K562 (cell line): ENCODE results near the gene SDCCAG8. TPM values are rescaled to one million over a fixed set of nuclear protein-coding genes. Genes with fewer than 3 reads are reported as not detected.

ENCODE experiments used
- ATAC-seq: fragments of 200-7000 bp; cut with Tn5 transposase; 3 replicates; pipeline ENCODE4 v1.9.1; 2020; ENCODE audit warnings: moderate library complexity
- BruUV-seq: library from RNA; stranded (reverse); fragments of 400-500 nt; replicated peaks from 2 replicates; lab custom pipeline; 2021; lab: Mats Ljungman, UMichigan
- CTCF ChIA-PET: fragments of 300-600 bp; formaldehyde crosslinking; extraction: SDS; loops from one replicate; lab custom pipeline; 2021; ENCODE audit warnings: low intra/inter-chr PET ratio; lab: Yijun Ruan, JAX
- POLR2A ChIA-PET: fragments of 300-600, 350-650 bp; sonication (Branson Sonifier 250); formaldehyde crosslinking; extraction: SDS; loops from one replicate; lab custom pipeline; 2021; ENCODE audit warnings: antibody characterized with exemption, inconsistent platforms; lab: Yijun Ruan, JAX
- DNase-seq, 4 experiments: peaks; one replicate each; pipeline versions ENCODE4 v3.0.0 to v3.0.0-alpha.2; 2011 to 2018; ENCODE audit warnings: low spot score in 3 of 4, mixed read lengths in 3 of 4; ENCODE audit errors: extremely low read depth in 1 of 4
- FAIRE-seq: peaks from 2 replicates; lab custom pipeline; 2011; peaks lifted over from hg19 to GRCh38; lab: Jason Lieb, UNC
- H2AFZ ChIP-seq: 2 replicates; pipeline ENCODE4 v1.6.0; 2011; ENCODE audit warnings: low read depth, low read length, control low read depth, inconsistent platforms
- H3K27ac ChIP-seq: fragments of 200-600 bp; 3 replicates; pipeline ENCODE4 v1.8.0; 2011; ENCODE audit warnings: low read depth, mild to moderate bottlenecking, control low read depth, inconsistent platforms, low read length, moderate library complexity, mixed read lengths; ENCODE audit errors: extremely low read depth
- H3K27me3 ChIP-seq, 2 experiments: fragments of 300-600 bp in 1 of 2; 2 replicates in 1 of 2; 3 replicates in 1 of 2; pipeline versions ENCODE4 v1.6.0 to v1.8.0; 2011; ENCODE audit warnings: inconsistent platforms in 2 of 2, low read length in 2 of 2, mild to moderate bottlenecking in 1 of 2, mixed read lengths in 1 of 2, moderate library complexity in 1 of 2; ENCODE audit not compliant: control insufficient read depth in 2 of 2, insufficient read depth in 2 of 2
- H3K36me3 ChIP-seq: fragments of 300-600 bp; 3 replicates; pipeline ENCODE4 v1.8.0; 2011; ENCODE audit warnings: mild to moderate bottlenecking, low read length, inconsistent platforms; ENCODE audit not compliant: control insufficient read depth, insufficient read depth
- H3K4me1 ChIP-seq, 2 experiments: fragments of 200-600 bp in 1 of 2; replicated peaks in 1 of 2; 2 replicates in 1 of 2; 3 replicates in 1 of 2; pipeline versions ENCODE4 v1.5.1 to v1.8.0; 2011; ENCODE audit warnings: inconsistent platforms in 2 of 2, low read length in 2 of 2, mild to moderate bottlenecking in 1 of 2, mixed read lengths in 1 of 2, moderate library complexity in 1 of 2; ENCODE audit not compliant: control insufficient read depth in 2 of 2, insufficient read depth in 2 of 2
- H3K4me2 ChIP-seq: 2 replicates; pipeline ENCODE4 v1.6.1; 2011; ENCODE audit warnings: low read length, control low read depth, inconsistent platforms, mixed read lengths; ENCODE audit not compliant: insufficient read depth
- H3K4me3 ChIP-seq: fragments of 200-600 bp; sonication (generic), shearing (Covaris generic); 2 replicates; pipeline ENCODE4 v1.5.1; 2016; ENCODE audit warnings: control low read depth, inconsistent platforms
- H3K79me2 ChIP-seq: fragments of 200-600 bp; 3 replicates; pipeline ENCODE4 v1.8.0; 2011; ENCODE audit warnings: low read length, inconsistent platforms; ENCODE audit not compliant: control insufficient read depth, insufficient read depth
- H3K9ac ChIP-seq, 2 experiments: 2 replicates each; pipeline versions ENCODE4 v1.6.0 to v1.6.1; 2011; ENCODE audit warnings: low read depth in 2 of 2, low read length in 2 of 2, control low read depth in 1 of 2, inconsistent platforms in 1 of 2, mild to moderate bottlenecking in 1 of 2, mixed read lengths in 1 of 2; ENCODE audit not compliant: insufficient read depth in 1 of 2
- H3K9me1 ChIP-seq: one replicate; pipeline ENCODE4 v1.6.0; 2011; ENCODE audit warnings: inconsistent platforms, mild to moderate bottlenecking, low read length, moderate library complexity; ENCODE audit not compliant: control insufficient read depth, insufficient read depth
- H3K9me3 ChIP-seq: replicated peaks from 2 replicates; pipeline ENCODE4 v1.5.1; 2011; ENCODE audit warnings: low read depth, low read length, inconsistent platforms; ENCODE audit not compliant: control insufficient read depth, insufficient read depth
- H4K20me1 ChIP-seq: replicated peaks from 2 replicates; pipeline ENCODE4 v1.6.1; 2011; ENCODE audit warnings: low read length, inconsistent platforms, mixed read lengths; ENCODE audit not compliant: control insufficient read depth, insufficient read depth
- ETV6 ChIP-seq, 3 experiments: fragments of 150-350 bp in 1 of 3; sonication (generic) in 1 of 3; formaldehyde crosslinking in 1 of 3; IDR thresholded peaks; 2 replicates each; pipeline versions ENCODE4 v1.6.1 to v1.8.0; 2014 to 2022; ENCODE audit warnings: borderline replicate concordance in 2 of 3, low read depth in 2 of 3, antibody characterized with exemption in 1 of 3, low read length in 1 of 3, mild to moderate bottlenecking in 1 of 3, missing genetic modification reagents in 1 of 3
- HDAC1 ChIP-seq, 2 experiments: fragments of 450-650 bp; IDR thresholded peaks; 2 replicates each; pipeline ENCODE4 v1.6.1; 2016 to 2017; ENCODE audit warnings: inconsistent platforms in 1 of 2, mild to moderate bottlenecking in 1 of 2, moderate library complexity in 1 of 2
- HMG20B ChIP-seq: fragments of 250-450 bp; sonication (Bioruptor Pico); IDR thresholded peaks from 2 replicates; pipeline ENCODE4 v1.5.0; 2021; ENCODE audit warnings: mild to moderate bottlenecking
- HNRNPL ChIP-seq: fragments of 200-400 bp; formaldehyde crosslinking; IDR thresholded peaks from 2 replicates; pipeline ENCODE4 v1.6.1; 2017; ENCODE audit warnings: low read depth, mild to moderate bottlenecking, low read length
- MXI1 ChIP-seq: IDR thresholded peaks from 2 replicates; pipeline ENCODE4 v1.6.1; 2011; ENCODE audit warnings: low read depth, mild to moderate bottlenecking, improper control_type of control experiment, low read length
- NELFE ChIP-seq: IDR thresholded peaks from 2 replicates; pipeline ENCODE4 v1.6.1; 2011; ENCODE audit warnings: mild to moderate bottlenecking; ENCODE audit not compliant: insufficient read depth, insufficient read length
- PPARD ChIP-seq: fragments of 250-450 bp; sonication (Bioruptor Pico); IDR thresholded peaks from 2 replicates; pipeline ENCODE4 v1.8.0; 2022; ENCODE audit warnings: inconsistent platforms, mild to moderate bottlenecking, moderate library complexity
- RFX1 ChIP-seq: fragments of 450-650 bp; IDR thresholded peaks from 2 replicates; pipeline ENCODE4 v1.6.1; 2016; ENCODE audit warnings: mild to moderate bottlenecking, moderate library complexity
- RFX7 ChIP-seq: fragments of 250-450 bp; sonication (Bioruptor Pico); IDR thresholded peaks from 2 replicates; pipeline ENCODE4 v1.5.1; 2021; ENCODE audit warnings: mild to moderate bottlenecking
- TAF15 ChIP-seq: fragments of 200-400 bp; formaldehyde crosslinking; IDR thresholded peaks from 2 replicates; pipeline ENCODE4 v1.6.1; 2017; ENCODE audit warnings: mild to moderate bottlenecking, low read depth, low read length, moderate library complexity
- TCF7L2 ChIP-seq: fragments of 150-350 bp; IDR thresholded peaks from 2 replicates; pipeline ENCODE4 v1.6.1; 2016; ENCODE audit warnings: low read depth, mild to moderate bottlenecking, low read length, moderate library complexity
- ZBTB17 ChIP-seq: fragments of 450-650 bp; formaldehyde crosslinking; IDR thresholded peaks from 2 replicates; pipeline ENCODE4 v1.4.0; 2020; ENCODE audit warnings: mild to moderate bottlenecking
- ZKSCAN1 ChIP-seq: fragments of 150-350 bp; IDR thresholded peaks from 2 replicates; pipeline ENCODE4 v1.6.1; 2016; ENCODE audit warnings: low read depth, low read length
- ZNF444 ChIP-seq: fragments of 250-450 bp; sonication (Bioruptor Pico); IDR thresholded peaks from 2 replicates; pipeline ENCODE4 v1.4.0; 2020; ENCODE audit warnings: mild to moderate bottlenecking, moderate library complexity
- ZNF76 ChIP-seq: fragments of 250-450 bp; sonication (Bioruptor Pico); IDR thresholded peaks from 2 replicates; pipeline ENCODE4 v1.4.0; 2020; ENCODE audit warnings: mild to moderate bottlenecking, moderate library complexity, borderline replicate concordance
- ZNF785 ChIP-seq: fragments of 250-450 bp; sonication (Bioruptor Pico); IDR thresholded peaks from 2 replicates; pipeline ENCODE4 v1.4.0; 2020; ENCODE audit warnings: mild to moderate bottlenecking
- WGBS: fragments of 100-300 bp; shearing (Covaris generic); methylation state at CpG from one replicate; pipeline ENCODE4 v1.1.6; 2016; ENCODE audit warnings: low coverage, mixed read lengths; ENCODE audit not compliant: insufficient coverage; ENCODE audit errors: missing lambda C conversion rate; 5-methylcytosine and 5-hydroxymethylcytosine counted together
- in situ Hi-C: fragments of 300-500 bp; cut with MboI; formaldehyde crosslinking; loops from 4 replicates; pipeline ENCODE4 v1.15.0; 2018; ENCODE audit warnings: inconsistent platforms, mixed read lengths
- intact Hi-C: fragments of 100-400 bp; cut with micrococcal nuclease; formaldehyde crosslinking; loops from 2 replicates; pipeline ENCODE4 v1.14.2; 2022
- polyA plus RNA-seq, 8 experiments: library from polyadenylated mRNA; depleted of rRNA in 4 of 8; stranded (reverse) in 5 of 8; unstranded in 3 of 8; fragments of >200 nt; fragmentation: Nextera tagmentation in 2 of 8; fragmentation: Illumina TruSeq in 1 of 8; extraction: Ambion mirVana in 2 of 8; extraction: Trizol in 1 of 8; gene quantifications; 2 replicates each; pipeline versions ENCODE4 v1.2.1 to v1.2.3, GENCODE V29; 2011 to 2014; ENCODE audit warnings: inconsistent platforms in 1 of 8, missing spikeins in 1 of 8
- total RNA-seq, 7 experiments: library from RNA; depleted of rRNA in 6 of 7; stranded (reverse); fragments of >200 nt in 6 of 7; fragmentation: Illumina TruSeq in 2 of 7; extraction: Trizol in 2 of 7; gene quantifications; 2 replicates each; pipeline versions ENCODE4 v1.2.1 to v1.2.3, GENCODE V29; 2011 to 2021; ENCODE audit warnings: low replicate concordance in 1 of 7
- TF ChIP-seq, protein P1 (sequence below): fragments of 250-450 bp; sonication (Bioruptor Pico); IDR thresholded peaks from 2 replicates; pipeline ENCODE4 v1.4.0; 2020; ENCODE audit warnings: mild to moderate bottlenecking, moderate library complexity, borderline replicate concordance

The SDCCAG8 gene
- total and polyA plus RNA-seq, 9 of the 15 experiments (the other 6 are each of a cell fraction or from before 2014, with no cell fraction given), result 17.9 to 36.7 (median 25.4) TPM

DNA sequence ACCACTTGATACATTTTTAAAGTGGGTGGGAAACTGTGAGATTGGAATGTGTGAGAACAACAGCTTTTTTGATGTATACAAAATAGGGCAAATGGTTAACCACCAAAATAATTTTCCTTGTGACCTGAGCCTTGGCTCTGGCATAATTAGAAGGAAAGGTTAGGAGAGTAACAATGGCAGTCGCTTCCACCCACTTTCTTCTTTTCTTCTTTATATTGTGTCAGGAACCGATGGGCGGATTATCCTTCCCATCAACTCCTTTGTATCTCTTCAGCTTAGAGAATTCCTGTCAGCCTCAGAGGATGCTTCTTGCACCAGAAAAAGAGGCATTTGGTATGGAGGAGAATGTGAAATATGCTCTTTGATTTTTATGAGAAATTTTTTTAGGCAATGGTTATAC lies 90.6 kb downstream of the SDCCAG8 start:
- in situ Hi-C loops, result loop anchor here (25.0 kb wide), 1 partner anchor 509 kb away; no protein-coding TSS in a partner anchor
- ATAC-seq (no peak), DNase-seq (no peak), FAIRE-seq (no peak)
- Histone ChIP-seq H3K9me3 (no peaks in the 10 kb centered on the region), H3K4me1 (no peaks in the 10 kb centered on the region), H3K27ac (no peak overlapping the region), H3K9me1 (no peaks in the 10 kb centered on the region), H2AFZ (no peak overlapping the region), H3K4me3 (no peak overlapping the region), H4K20me1 (no peaks in the 10 kb centered on the region), H3K9ac (no peak overlapping the region), H3K36me3 (peaks cover 6% of the 10 kb centered on the region; the same call in 1 of the 3 replicates), H3K4me2 (no peak overlapping the region), H3K79me2 (no peaks in the 10 kb centered on the region), H3K27me3 (no peaks in the 10 kb centered on the region)
- WGBS, result 69% methylated on average over 3 of the region's 3 CpGs
- intact Hi-C loops, result no loop called here
- ChIA-PET POLR2A (no interaction called here), CTCF (interaction anchor here (4.2 kb wide), 1 partner anchor 926 kb away, joined by 37 read pairs; no protein-coding TSS in a partner anchor)
- TF ChIP-seq MXI1, result no peak
- TF ChIP-seq ZBTB17, result no peak
- no peak for TF ChIP-seq NELFE
- no peak for TF ChIP-seq HMG20B (CRISPR knock-in tag)
- TF ChIP-seq RFX7 (CRISPR knock-in tag), result no peak
- no peak for TF ChIP-seq RFX1
- TF ChIP-seq ZNF444 (CRISPR knock-in tag), result no peak
- no peak for TF ChIP-seq ZNF76
- TF ChIP-seq, protein P1, sequence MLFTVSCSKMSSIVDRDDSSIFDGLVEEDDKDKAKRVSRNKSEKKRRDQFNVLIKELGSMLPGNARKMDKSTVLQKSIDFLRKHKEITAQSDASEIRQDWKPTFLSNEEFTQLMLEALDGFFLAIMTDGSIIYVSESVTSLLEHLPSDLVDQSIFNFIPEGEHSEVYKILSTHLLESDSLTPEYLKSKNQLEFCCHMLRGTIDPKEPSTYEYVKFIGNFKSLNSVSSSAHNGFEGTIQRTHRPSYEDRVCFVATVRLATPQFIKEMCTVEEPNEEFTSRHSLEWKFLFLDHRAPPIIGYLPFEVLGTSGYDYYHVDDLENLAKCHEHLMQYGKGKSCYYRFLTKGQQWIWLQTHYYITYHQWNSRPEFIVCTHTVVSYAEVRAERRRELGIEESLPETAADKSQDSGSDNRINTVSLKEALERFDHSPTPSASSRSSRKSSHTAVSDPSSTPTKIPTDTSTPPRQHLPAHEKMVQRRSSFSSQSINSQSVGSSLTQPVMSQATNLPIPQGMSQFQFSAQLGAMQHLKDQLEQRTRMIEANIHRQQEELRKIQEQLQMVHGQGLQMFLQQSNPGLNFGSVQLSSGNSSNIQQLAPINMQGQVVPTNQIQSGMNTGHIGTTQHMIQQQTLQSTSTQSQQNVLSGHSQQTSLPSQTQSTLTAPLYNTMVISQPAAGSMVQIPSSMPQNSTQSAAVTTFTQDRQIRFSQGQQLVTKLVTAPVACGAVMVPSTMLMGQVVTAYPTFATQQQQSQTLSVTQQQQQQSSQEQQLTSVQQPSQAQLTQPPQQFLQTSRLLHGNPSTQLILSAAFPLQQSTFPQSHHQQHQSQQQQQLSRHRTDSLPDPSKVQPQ, result no peak
- TF ChIP-seq HNRNPL, result no peak
- TF ChIP-seq TAF15, result no peak
- TF ChIP-seq ZNF785 (CRISPR knock-in tag), result no peak
- TF ChIP-seq ETV6 (IDR thresholded peaks at IDR 0.05; ENCODE audit: borderline replicate concordance in 1 of 2, low read depth in 2 of 2, low read length in 1 of 2), result no peak
- TF ChIP-seq ETV6 (CRISPR knock-in tag; IDR thresholded peaks at IDR 0.05; ENCODE audit: borderline replicate concordance), result no peak
- no peak for TF ChIP-seq HDAC1 (IDR thresholded peaks at IDR 0.05)
- no peak for TF ChIP-seq PPARD (CRISPR knock-in tag)
- TF ChIP-seq ZKSCAN1, result no peak
- no peak for TF ChIP-seq TCF7L2
- BruUV-seq, result no TSS peak
